ENCODE measurements around the gene CLCA2.

GRCh38 chr1:86409416-86410021 is 14.5 kb upstream of the CLCA2 start:
- TF ChIP-seq POLR2A (IDR thresholded peaks at IDR 0.05; ENCODE audit: extremely low read depth, insufficient read length): no peak
- TF ChIP-seq MYC (IDR thresholded peaks at IDR 0.05; ENCODE audit: low read depth, low read length): no peak

Data from NB4 (cell line).